Activated CD4-positive, alpha-beta memory T cell treated with anti-CD3 and anti-CD28 coated beads for 36 hours (primary cell): ENCODE results near the gene KITLG. TPM values are rescaled to one million over a fixed set of nuclear protein-coding genes. Genes with fewer than 3 reads are reported as not detected.
"Not testable (repeated sequence)": the region's sequence is repeated elsewhere in the genome, so short reads cannot be mapped to it uniquely, and the experiment has no call there.

Experiments
- CTCF ChIA-PET: fragments of 350-600 bp; sonication (Branson Sonifier 250); formaldehyde crosslinking; loops from one replicate; lab custom pipeline; 2021; ENCODE audit warnings: antibody characterized with exemption, inconsistent platforms; lab: Charles Lee
- POLR2A ChIA-PET: fragments of 350-600 bp; sonication (Branson Sonifier 250); formaldehyde crosslinking; loops from one replicate; lab custom pipeline; 2021; ENCODE audit warnings: antibody characterized with exemption; lab: Charles Lee
- DNase-seq: peaks from one replicate; pipeline ENCODE4 v3.0.0-alpha.2; 2020
- H3K27ac Mint-ChIP-seq: one replicate; pipeline ENCODE4 v1.8.0; 2021; ENCODE audit warnings: mixed read lengths
- H3K27me3 Mint-ChIP-seq: one replicate; pipeline ENCODE4 v1.8.0; 2021; ENCODE audit warnings: mixed read lengths
- H3K36me3 Mint-ChIP-seq: one replicate; pipeline ENCODE4 v1.8.0; 2021; ENCODE audit warnings: mixed read lengths
- H3K4me1 Mint-ChIP-seq: one replicate; pipeline ENCODE4 v1.8.0; 2021; ENCODE audit warnings: low read depth, mixed read lengths
- H3K4me3 Mint-ChIP-seq: one replicate; pipeline ENCODE4 v1.8.0; 2021; ENCODE audit warnings: mild to moderate bottlenecking, mixed read lengths
- H3K9me3 Mint-ChIP-seq: one replicate; pipeline ENCODE4 v1.8.0; 2021; ENCODE audit warnings: mixed read lengths
- intact Hi-C: fragments of 100-400 bp; cut with micrococcal nuclease; formaldehyde crosslinking; loops from one replicate; pipeline ENCODE4 v1.15.1; 2023
- total RNA-seq, 2 experiments: library from RNA; stranded (reverse); gene quantifications; one replicate each; pipeline ENCODE4 v1.2.3, GENCODE V29; 2021

KITLG gene
- total RNA-seq, 2 experiments from 2014 or later, result 0.07 TPM

DNA sequence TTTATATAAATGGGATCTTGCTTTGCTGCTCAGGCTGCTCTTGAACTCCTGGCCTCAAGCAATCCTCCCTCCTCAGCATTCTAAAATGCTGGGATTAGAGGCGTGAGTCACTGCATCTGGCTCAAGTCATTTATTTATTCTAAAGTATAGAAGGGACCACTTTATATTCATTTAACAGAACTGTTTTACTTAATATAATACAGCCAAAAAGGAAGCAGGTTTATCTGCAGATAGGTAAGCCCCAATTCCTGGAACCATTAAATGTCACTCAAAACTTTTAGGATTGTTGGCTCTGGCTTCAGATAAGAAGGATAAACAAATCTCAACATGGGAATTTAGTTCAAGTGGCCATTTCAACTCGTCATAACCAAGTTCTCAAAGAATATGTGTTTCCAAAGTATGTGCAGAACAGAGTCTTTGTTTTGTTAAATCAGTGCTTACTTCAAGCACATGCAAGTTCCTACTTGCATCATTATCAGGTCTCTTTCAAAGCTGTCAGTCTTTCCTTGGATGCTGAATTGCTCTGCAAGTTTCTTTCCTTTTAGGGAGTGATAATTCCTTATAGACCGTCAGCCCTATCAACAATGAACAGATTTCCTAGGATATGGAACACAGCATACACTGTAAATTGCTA is 60.4 kb downstream of the KITLG start:
- H3K9me3 Mint-ChIP-seq, result no peaks in the 10 kb centered on the region
- H3K4me3 Mint-ChIP-seq, result no peak overlapping the region
- H3K27me3 Mint-ChIP-seq, result no peaks in the 10 kb centered on the region
- no peak for DNase-seq
- intact Hi-C loops, result no loop called here
- CTCF ChIA-PET, result interaction anchor here (0.9 kb wide), 1 partner anchor 37 kb away, joined by 3 read pairs; no protein-coding TSS in a partner anchor
- POLR2A ChIA-PET, result no interaction called here
- no peaks in the 10 kb centered on the region for H3K36me3 Mint-ChIP-seq
- H3K4me1 Mint-ChIP-seq, result no peaks in the 10 kb centered on the region
- no peak overlapping the region for H3K27ac Mint-ChIP-seq

DNA sequence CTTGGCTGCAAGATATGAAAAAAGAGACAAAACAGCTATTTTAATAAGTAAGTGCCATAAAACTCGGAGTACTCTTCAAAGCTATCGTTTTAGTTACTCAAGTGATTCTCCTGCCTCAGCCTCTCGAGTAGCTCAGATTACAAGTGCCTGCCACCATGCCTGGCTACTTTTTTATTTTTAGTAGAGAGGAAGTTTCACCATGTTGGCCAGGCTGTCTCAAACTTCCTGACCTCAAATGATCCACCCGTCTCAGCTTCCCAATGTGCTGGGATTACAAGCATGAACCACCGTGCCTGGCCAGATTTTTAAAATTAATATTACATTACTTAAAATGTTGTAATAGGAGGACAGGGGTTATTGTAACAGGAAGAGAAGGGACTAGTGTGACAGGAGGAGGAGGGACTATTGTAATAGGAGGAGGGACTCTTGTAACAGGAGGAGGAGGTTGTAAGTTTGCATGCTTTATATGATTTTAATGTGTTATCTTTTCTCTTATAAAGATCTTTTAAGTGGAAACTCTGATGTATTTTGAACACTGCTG is 61.3 kb downstream of the KITLG start:
- intact Hi-C loops, result no loop called here
- no peaks in the 10 kb centered on the region for H3K27me3 Mint-ChIP-seq
- POLR2A ChIA-PET, result no interaction called here
- no peaks in the 10 kb centered on the region for H3K9me3 Mint-ChIP-seq
- no peaks in the 10 kb centered on the region for H3K4me1 Mint-ChIP-seq
- CTCF ChIA-PET, result no interaction called here
- H3K4me3 Mint-ChIP-seq, result no peak overlapping the region
- DNase-seq, result no peak
- H3K36me3 Mint-ChIP-seq, result no peaks in the 10 kb centered on the region
- H3K27ac Mint-ChIP-seq, result no peak overlapping the region

DNA sequence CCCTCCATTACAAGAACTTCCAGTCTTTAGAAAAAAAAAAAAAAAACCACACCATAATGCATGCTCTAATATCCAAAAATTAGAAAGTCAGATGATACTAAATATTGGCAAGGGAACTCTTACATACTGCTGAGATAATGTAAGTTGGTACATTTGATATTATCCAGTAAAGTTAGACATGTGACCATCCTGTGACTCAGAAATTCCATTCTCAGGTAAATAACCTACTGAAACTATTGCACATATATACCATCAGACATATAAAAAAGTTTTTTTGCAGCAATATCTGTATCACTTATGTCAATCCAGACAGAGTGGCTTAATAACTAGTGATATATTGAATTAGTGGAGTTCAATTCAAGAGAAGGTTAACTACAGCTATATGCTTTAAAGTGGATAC is 63.5 kb downstream of the KITLG start:
- intact Hi-C loops, result no loop called here
- CTCF ChIA-PET, result no interaction called here
- no peaks in the 10 kb centered on the region for H3K4me1 Mint-ChIP-seq
- no peaks in the 10 kb centered on the region for H3K9me3 Mint-ChIP-seq
- H3K36me3 Mint-ChIP-seq, result no peaks in the 10 kb centered on the region
- no peaks in the 10 kb centered on the region for H3K27me3 Mint-ChIP-seq
- H3K27ac Mint-ChIP-seq, result no peak overlapping the region
- H3K4me3 Mint-ChIP-seq, result no peak overlapping the region
- DNase-seq, result no peak
- POLR2A ChIA-PET, result no interaction called here

DNA sequence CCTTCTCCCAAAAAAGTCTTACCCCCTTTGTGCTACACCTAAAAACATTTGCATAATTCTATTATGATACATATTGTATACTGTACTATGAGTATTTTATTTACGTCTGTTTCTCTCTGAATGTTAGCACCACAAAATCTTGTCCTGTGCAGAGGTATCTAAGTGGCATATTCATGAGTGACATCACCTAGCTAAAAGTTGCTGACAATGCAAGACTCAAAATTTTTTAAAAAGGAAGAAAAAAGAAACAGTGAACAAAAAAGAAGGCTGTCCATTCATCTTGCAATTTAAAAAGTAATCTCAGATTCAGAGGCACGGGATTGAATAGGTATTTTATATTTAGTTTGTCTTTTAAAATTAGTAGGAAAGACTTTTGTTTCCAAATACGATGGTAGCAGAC is 69.4 kb downstream of the KITLG start:
- Mint-ChIP-seq H3K4me3 (no peak overlapping the region), H3K4me1 (no peaks in the 10 kb centered on the region), H3K36me3 (no peaks in the 10 kb centered on the region), H3K27ac (no peak overlapping the region), H3K9me3 (no peaks in the 10 kb centered on the region), H3K27me3 (no peaks in the 10 kb centered on the region)
- ChIA-PET CTCF (no interaction called here), POLR2A (no interaction called here)
- no peak for DNase-seq
- intact Hi-C loops, result no loop called here

DNA sequence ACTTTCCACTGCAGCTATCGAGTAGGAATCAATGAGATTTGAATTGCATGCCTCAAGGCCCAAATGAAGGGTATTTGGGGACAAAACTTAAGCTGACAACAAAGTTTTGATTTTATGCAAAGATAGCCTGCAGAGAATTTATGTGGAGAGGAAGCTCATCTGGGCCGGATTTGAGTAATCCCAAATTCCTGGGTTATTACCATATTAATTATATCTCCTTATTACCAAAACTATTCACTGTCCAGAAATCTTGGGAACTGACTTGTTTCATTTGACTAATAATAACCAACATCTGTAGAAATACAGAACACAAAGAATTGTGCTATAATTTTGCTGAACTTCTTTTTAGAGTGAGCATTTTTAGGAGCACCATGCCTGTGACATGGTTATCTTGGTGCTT is 70.4 kb downstream of the KITLG start:
- H3K36me3 Mint-ChIP-seq, result no peaks in the 10 kb centered on the region
- no peak overlapping the region for H3K4me3 Mint-ChIP-seq
- ChIA-PET POLR2A (no interaction called here), CTCF (no interaction called here)
- no peak overlapping the region for H3K27ac Mint-ChIP-seq
- H3K4me1 Mint-ChIP-seq, result no peaks in the 10 kb centered on the region
- H3K27me3 Mint-ChIP-seq, result no peaks in the 10 kb centered on the region
- no peak for DNase-seq
- intact Hi-C loops, result no loop called here
- no peaks in the 10 kb centered on the region for H3K9me3 Mint-ChIP-seq

GRCh38 chr12:88509347-88509746 is 70.9 kb downstream of the KITLG start:
- Mint-ChIP-seq H3K9me3 (no peaks in the 10 kb centered on the region), H3K36me3 (no peaks in the 10 kb centered on the region), H3K27ac (no peak overlapping the region), H3K4me1 (no peaks in the 10 kb centered on the region), H3K27me3 (no peaks in the 10 kb centered on the region), H3K4me3 (no peak overlapping the region)
- POLR2A ChIA-PET, result no interaction called here
- no peak for DNase-seq
- intact Hi-C loops, result no loop called here
- CTCF ChIA-PET, result no interaction called here

- CTCF ChIA-PET, H3K36me3 Mint-ChIP-seq, H3K9me3 Mint-ChIP-seq, POLR2A ChIA-PET, intact Hi-C loops, H3K27ac Mint-ChIP-seq, DNase-seq, H3K27me3 Mint-ChIP-seq, H3K4me3 Mint-ChIP-seq, H3K4me1 Mint-ChIP-seq: not testable (repeated sequence)
Observed at GRCh38 chr12:88507851-88508250, 72.4 kb downstream of the KITLG start.

GRCh38 chr12:88507270-88507669 is 73.0 kb downstream of the KITLG start:
- POLR2A ChIA-PET, result no interaction called here
- Mint-ChIP-seq H3K27me3 (no peaks in the 10 kb centered on the region), H3K9me3 (no peaks in the 10 kb centered on the region), H3K27ac (no peak overlapping the region), H3K4me3 (no peak overlapping the region), H3K4me1 (no peaks in the 10 kb centered on the region), H3K36me3 (no peaks in the 10 kb centered on the region)
- intact Hi-C loops, result no loop called here
- DNase-seq, result no peak
- CTCF ChIA-PET, result no interaction called here

- no peaks in the 10 kb centered on the region for H3K4me1 Mint-ChIP-seq
- H3K9me3 Mint-ChIP-seq, result no peaks in the 10 kb centered on the region
- ChIA-PET CTCF (no interaction called here), POLR2A (no interaction called here)
- no peak overlapping the region for H3K4me3 Mint-ChIP-seq
- intact Hi-C loops, result no loop called here
- no peaks in the 10 kb centered on the region for H3K27me3 Mint-ChIP-seq
- no peaks in the 10 kb centered on the region for H3K36me3 Mint-ChIP-seq
- H3K27ac Mint-ChIP-seq, result no peak overlapping the region
- no peak for DNase-seq
Observed at GRCh38 chr12:88505696-88506095, 74.6 kb downstream of the KITLG start.

DNA sequence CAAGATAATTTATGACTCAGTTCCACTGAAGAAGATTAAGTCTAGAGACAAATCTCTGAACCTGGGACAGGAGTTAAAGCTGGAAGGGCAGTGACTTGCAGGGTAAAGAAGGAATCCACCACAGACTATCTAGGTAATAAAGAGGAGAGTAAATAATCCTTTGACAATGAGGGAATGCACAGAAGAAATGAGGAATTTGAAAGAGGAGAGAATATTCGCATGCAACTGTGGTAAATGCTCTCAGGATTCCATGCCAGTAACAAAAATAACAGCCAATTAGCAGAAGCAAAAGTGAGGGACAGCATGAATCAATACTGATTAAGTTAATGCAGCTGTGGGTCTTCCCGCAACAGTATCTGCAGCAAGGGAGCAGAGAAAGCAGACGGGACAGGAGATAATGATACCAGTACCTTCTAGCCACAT is 77.0 kb downstream of the KITLG start:
- CTCF ChIA-PET, result no interaction called here
- no peaks in the 10 kb centered on the region for H3K4me1 Mint-ChIP-seq
- H3K9me3 Mint-ChIP-seq, result no peaks in the 10 kb centered on the region
- H3K27ac Mint-ChIP-seq, result no peak overlapping the region
- intact Hi-C loops, result no loop called here
- H3K4me3 Mint-ChIP-seq, result no peak overlapping the region
- no peaks in the 10 kb centered on the region for H3K36me3 Mint-ChIP-seq
- DNase-seq, result no peak
- no peaks in the 10 kb centered on the region for H3K27me3 Mint-ChIP-seq
- POLR2A ChIA-PET, result no interaction called here

DNA sequence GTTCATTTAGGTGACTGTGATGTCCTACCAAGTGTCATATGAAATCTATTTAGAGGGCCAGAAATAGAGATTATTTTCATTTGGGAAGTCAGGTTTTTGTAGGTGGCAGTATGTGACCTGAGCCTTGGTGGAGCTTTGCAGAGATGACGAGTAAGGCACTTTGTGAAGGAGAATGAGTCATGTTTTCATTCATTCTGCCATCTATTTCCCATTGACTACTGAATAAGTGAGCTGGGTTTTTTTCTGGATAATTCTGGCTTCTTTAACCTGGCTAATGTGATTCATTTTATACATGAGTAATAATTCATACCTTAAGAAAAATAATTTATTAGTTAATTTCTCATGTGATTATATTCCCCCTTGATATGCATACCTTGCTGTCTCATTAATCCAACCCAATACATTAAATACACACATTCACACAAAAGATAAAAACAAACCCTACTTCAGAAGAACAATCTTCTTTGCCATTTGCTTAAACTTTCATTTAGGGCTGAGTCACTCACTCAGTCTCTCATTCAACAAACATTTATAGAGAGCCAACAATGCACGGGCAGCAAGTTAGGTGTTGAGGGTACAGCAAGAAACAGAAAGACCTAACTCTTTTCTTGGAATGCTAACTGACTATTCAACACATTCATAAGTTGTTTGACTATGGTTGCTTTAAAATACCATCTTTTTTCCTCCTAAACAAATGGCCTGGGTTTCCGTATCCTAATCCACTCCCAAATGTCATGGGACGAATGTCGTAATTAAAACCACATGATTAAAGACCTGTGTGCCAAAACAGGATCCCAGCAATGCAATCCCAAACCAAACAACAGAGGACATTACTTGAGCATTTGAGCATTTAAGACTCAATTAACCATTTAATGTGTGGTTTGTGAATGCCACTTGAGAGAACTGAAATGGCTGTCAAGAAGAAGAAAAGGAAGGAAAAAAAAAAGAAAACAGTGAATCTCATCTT is 78.0 kb downstream of the KITLG start:
- Mint-ChIP-seq H3K9me3 (no peaks in the 10 kb centered on the region), H3K27ac (no peak overlapping the region)
- POLR2A ChIA-PET, result no interaction called here

GRCh38 chr12:88496891-88497371 is 83.3 kb downstream of the KITLG start:
- no peak overlapping the region for H3K4me3 Mint-ChIP-seq
- intact Hi-C loops, result no loop called here
- H3K36me3 Mint-ChIP-seq, result no peaks in the 10 kb centered on the region
- DNase-seq, result no peak
- no peak overlapping the region for H3K27ac Mint-ChIP-seq
- H3K4me1 Mint-ChIP-seq, result no peaks in the 10 kb centered on the region
- no peaks in the 10 kb centered on the region for H3K9me3 Mint-ChIP-seq
- ChIA-PET POLR2A (no interaction called here), CTCF (no interaction called here)
- no peaks in the 10 kb centered on the region for H3K27me3 Mint-ChIP-seq

More for the DNA sequence above, 78.0 kb downstream of the KITLG start:
- no peaks in the 10 kb centered on the region for H3K27me3 Mint-ChIP-seq
- no peak overlapping the region for H3K4me3 Mint-ChIP-seq
- intact Hi-C loops, result no loop called here
- CTCF ChIA-PET, result no interaction called here
- H3K36me3 Mint-ChIP-seq, result no peaks in the 10 kb centered on the region
- no peak for DNase-seq
- H3K4me1 Mint-ChIP-seq, result no peaks in the 10 kb centered on the region
